HG03135 (cell line): ENCODE results near the gene GPRC5B.

ENCODE experiments used
- ATAC-seq: cut with Tn5 transposase; IDR thresholded peaks from one replicate; pipeline ENCODE4 v1.9.1; 2021; ENCODE audit warnings: mild to moderate bottlenecking, moderate library complexity; ENCODE audit not compliant: unreplicated experiment

The GPRC5B gene

DNA sequence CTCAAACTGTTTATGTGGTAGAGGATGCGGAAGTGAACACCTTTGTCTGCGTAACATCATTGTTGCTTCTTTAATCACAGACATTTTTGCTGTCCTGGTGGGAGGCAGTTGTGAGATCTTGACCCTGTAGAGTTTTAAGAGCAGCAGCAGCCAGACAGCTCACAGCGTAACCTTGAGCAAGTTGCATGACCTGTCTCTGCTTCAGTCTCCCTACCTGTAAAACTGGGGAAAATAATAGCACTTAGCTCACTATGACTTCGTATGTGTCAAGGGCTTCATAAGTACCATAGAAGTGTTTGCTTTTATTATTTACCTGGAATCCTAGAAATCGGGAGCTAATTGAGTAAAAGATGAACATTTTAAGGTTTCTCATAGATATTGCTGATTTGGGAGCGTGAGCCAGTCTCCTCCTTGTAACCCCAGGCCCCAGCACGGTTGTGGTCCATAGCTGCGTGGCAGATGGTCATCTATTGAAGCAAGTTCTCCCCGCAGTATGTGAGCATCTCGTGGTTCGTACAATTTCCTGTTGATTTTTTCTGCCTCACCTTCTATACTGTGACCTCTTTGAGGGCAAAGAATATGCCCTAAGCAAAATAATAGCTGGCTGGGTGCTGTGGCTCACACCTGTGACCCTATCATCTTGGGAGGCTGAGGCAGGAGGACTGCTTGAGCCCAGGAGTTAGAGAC is 34.4 kb downstream of the GPRC5B start:
- no peak for ATAC-seq

DNA sequence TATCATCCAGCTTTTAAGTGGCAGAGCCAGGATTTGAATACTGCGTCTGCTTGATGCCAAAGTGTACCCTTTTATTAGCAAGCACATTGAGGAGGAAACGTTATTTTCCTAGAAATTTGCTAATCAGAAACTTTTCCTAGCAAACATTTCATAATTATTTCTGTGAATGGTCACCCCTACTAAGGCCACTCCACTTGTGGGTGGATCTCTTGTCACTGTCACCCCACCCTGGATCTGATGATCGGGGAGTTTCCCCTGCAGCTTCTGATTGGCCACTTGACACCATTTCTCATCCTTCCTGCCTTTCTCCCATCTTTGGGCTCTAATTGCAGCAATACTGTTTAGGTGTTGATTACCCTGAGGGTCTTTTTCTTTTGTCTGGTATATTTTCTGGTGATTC is 35.9 kb downstream of the GPRC5B start:
- ATAC-seq: no peak

DNA sequence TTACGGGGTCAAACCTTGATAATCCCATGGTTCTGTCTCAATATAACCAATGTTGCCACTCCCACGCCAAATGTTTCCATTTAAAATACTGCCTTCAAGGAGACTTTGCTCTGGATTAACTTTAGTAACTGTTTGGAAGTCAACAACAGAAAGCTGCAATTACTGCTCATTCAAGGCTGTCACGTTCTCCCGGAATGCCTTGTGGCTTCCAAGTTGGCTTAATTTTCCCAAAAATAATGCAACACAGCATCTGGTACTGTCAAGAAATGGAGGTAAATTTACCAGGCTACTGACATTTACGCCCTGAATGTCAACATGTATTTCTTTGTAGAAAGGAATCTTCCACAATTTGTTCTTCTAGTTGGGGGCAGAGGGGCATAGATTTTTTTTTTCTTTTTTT is 38.2 kb downstream of the GPRC5B start:
- no peak for ATAC-seq

DNA sequence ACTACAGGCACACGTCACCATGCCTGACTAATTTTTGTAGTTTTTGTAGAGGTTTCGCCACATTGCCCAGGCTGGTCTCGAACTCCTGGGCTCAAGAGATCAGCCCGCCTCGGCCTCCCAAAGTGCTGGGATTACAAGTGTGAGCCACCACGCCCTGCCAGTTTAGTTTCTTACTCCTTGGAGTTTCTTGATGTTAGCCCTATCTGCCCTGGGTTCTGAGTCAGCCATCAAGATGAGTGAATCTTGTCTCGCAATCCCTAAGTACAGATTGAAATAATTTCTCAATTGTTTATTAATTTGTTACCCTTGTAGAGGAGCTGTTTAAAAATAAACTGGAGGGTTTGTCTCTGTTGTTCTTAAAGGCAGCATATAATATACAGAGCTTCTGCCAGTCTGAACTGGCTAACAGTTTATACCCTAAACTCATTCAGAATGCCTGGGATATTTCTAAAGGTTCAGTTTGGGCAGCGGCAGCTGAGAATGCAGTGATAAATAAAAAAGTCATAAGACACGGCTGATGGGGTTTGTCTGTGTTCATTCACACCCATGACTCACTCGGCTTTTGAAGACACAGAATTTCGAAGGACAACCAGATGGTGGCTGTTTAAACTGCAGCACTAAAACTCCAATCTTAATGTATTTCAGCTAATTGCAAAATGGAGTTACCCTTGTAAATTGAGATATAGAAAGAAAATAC is 39.6 kb downstream of the GPRC5B start:
- no peak for ATAC-seq

DNA sequence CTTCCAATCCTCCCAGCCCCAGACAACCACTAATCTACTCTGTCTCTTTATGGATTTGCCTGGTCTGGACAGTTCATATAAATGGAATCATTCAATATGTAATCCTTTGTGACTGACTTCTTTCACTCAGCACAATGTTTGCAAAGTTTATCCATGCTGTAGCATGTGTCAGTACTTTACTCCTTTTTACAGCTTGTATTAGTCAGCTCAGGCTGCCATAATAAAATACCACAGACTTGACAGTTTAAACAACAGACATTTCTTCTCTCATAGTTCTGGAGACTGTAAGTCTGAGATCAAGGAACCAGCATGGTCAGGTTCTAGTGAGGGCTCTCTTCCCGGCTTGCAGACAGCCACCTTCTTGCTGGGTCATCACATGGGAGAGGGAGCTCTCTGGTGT is 41.3 kb downstream of the GPRC5B start:
- ATAC-seq: no peak

DNA sequence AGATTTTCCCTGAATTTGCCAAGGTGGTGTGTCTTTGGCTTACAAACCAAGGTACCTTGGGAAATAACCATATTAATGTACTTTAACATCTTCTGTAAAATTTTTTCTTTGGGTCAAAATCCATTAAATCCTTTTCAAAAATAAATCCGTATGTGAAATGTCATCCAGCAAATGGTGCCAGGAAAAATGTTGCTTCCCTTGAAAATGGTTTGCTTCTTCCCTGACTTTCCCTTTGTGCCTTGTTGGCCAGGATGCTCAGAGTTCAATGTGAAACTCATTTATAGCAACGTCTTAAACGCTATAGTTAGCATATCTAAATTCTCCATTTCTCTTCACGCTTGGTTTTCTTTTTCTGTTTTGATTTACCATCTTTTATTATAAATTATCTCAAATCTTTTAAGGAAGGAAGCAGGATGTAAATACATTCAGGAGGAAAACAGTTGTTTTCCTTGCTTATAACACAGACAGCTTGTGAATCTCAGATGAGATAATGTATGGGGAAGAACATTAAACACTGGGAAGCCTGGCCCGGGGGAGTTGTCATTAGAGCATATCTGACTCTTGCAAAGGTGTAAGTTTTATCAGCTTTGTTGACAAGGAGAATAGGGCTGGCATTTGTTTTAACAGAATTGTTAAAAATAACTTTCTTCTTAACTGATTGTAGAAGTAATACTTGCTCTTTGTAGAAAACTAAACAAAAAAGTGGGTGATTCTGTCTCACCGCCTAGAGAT is 42.1 kb downstream of the GPRC5B start:
- ATAC-seq: no peak

DNA sequence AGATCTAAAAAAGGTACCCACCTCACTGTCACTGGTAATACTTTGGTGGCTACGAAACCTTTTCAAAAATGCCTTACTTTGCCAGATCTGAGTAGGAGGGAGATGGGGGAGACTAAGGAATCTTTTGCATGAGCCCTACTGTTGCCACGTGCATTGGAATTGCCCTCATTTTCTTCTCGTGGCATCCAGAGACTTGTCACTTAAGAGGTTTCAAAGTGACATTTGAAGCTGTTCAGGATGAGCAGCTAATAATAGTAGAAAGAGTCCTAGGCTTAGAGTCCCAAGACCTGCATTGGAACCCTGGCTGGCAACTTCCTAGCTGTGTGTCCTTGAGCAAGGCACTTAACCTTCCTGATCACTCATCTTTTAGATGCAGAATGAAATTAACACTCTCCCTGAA is 43.5 kb downstream of the GPRC5B start:
- ATAC-seq: no peak

DNA sequence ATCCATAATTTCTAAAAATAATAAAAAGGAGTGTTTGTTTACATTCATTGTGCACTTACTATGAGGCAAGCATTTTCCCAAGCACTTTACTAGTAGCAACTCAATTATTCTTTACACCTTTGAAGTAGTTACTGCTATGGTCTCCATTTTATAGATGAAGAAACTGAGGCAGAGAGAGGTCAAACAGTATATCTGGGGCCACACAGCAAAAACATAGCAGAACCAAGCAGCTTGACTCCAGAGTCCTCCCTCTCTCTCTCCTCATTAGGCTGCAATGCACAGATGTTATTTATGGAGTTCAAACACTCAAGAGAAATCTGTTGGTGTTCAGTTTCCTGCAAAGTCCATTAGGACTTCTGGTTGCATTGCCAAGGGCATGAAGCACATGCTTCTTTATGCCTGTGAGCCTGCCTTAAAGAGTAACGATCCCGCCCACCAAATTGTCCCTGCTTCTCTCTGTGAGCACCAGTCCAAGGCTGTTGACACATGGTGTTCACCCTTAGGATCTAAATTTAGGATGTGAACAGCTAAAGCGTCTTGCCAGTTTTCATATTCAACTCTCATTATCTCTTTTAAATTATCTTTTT is 44.0 kb downstream of the GPRC5B start:
- ATAC-seq: no peak

DNA sequence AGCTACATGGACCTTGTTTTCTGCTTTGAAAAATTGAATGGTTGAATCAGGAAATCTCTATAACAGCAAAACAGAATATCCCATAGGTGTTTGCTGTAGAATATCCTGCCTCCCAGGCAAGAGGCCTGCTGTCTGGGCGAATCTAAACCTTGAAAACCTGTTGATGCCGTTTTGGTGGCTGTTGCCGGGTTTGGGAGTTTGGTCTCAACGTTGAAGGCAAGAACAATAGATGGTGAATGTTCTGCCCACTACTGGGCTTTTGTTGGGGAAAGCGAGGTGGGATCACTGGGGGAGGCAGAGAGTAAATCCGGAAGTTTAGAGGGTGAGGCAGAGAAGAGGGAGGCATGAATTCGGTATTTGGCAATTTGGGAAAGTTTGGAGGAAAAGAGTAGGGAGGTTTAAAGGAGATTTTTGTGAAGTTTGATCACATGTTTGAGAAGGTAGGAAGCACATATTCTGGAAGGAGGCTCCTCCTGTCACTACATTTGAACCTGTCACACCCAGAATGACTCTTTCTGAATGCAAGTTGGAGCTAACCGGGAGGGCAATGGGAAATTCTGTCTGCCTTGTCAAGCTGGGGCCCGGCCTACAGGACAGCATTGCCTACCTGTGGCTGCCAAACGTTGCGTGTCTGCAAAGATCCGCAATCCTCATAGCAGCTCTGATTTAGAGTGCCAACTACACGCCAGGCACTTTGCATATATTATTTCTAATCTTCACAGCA is 46.5 kb downstream of the GPRC5B start:
- ATAC-seq: no peak

DNA sequence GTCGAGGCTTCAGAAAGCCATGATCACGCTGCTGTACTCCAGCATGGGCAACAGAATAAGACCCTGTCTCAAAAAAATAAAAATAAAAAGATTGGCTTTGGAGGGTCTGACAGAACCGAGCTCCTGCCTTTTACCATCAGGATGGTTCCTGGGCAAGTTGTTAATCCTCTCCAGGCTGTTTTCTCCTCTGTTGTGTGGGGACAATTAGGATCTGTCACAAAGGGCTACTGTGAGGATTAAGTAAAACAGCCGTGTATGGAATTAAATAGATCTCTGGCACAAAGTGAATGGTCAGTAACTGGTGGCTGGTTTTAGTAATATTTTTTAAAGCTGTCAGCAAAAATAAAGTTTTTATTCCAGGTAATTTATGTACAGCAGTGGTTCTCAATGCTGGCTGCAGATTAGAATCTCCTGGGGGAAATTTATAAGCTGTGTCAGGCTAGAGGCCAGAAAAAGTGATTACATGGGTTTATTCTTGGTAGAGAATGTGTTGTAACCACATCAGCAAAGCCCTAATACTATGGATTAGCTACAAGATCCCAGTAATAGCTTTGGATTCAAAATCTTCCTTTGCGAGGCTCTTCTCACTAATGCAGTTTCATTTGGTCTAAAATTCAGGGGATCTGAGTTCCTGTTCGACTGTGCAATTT is 47.2 kb downstream of the GPRC5B start:
- no peak for ATAC-seq

DNA sequence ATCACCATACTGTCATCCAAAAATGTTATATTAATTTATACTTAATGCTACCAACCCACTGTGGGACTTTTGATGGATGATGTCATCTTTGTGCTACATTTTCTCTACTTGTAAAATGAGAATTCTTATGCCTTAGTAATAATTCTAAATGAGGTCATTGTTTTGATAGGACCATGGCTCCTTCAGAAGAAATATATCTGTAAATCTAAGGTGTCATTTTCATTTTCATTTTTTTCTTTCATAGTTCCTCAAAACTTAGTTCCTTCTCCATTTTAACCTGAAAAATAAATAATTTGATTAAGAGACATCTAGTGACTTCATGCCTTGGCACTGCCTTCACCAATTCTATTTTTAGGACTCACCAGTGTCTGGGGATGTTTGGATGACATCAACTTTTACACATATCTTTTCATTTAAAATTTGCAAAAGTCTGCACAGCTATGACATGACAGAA is 48.7 kb downstream of the GPRC5B start:
- no peak for ATAC-seq

DNA sequence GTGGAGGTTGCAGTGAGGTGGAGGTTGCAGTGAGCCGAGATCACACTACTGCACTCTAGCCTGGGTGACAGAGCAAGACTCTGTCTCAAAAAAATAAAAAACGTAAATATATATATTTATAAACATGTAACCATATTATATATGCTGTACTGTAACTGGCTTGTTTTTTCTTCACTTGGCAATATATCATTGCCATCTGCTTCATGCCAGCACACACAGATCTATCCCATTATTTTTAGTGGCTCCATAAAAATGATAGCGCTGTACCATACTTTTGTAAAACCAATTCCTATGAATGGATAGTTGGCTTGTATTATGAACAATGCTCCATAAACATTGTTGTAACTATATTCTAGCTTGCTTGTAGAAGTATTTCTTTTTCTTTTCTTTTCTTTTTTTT is 49.5 kb downstream of the GPRC5B start:
- no peak for ATAC-seq

DNA sequence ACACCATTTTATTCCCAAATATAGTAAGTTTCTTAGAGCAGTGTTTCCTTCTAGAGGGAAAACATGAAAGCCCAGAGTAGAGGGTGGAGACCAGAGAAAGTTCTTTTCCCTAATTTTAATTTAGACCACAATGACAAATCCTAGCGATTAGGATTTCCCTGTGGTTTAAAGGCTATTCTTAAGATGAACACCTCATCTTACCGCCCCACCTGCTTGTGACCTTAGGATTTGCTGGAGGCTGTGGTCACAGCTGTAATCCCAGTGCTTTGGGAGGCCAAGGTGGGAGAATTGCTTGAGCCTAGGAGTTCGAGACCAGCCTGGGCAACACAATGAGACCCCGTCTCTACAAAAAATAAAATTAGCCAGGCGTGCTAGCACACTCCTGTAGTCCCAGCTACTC is 51.1 kb downstream of the GPRC5B start:
- ATAC-seq: no peak

DNA sequence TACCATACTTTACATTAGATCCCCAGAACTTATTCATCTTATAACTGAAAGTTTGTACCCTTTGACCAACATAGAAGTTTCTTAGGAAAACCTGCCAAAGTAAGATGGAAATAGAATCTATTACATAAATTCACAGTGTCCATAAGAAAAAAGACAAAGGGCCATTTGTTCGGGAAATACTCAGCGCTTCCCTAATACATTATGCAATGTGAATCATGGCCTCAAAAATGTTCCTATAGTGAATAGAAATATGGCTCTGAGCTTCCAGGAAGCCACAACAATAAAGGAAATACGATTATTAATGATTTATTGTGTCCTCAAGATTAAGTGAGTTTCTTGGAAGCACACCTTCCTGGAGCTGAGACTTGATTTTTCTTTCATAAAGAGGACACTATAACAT is 51.5 kb downstream of the GPRC5B start:
- no peak for ATAC-seq

DNA sequence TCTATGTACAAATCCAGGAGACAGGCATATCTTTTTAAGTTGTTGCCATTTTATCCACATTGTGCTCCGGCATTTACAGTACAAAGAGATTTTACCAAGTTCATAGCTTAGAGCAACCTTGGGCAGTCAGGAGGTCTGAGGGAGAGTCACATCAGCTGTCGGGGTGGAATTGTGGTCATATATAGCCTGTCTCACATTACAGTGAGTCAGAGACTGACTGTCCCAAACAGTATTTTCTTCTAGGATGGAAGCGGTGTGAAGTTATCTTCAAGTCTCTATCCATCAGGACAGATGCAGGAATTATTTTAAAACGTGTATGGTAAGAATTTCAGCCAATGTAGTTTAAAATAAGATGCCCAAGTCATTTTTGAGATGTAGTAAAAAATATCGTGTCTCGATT is 53.0 kb downstream of the GPRC5B start:
- no peak for ATAC-seq

DNA sequence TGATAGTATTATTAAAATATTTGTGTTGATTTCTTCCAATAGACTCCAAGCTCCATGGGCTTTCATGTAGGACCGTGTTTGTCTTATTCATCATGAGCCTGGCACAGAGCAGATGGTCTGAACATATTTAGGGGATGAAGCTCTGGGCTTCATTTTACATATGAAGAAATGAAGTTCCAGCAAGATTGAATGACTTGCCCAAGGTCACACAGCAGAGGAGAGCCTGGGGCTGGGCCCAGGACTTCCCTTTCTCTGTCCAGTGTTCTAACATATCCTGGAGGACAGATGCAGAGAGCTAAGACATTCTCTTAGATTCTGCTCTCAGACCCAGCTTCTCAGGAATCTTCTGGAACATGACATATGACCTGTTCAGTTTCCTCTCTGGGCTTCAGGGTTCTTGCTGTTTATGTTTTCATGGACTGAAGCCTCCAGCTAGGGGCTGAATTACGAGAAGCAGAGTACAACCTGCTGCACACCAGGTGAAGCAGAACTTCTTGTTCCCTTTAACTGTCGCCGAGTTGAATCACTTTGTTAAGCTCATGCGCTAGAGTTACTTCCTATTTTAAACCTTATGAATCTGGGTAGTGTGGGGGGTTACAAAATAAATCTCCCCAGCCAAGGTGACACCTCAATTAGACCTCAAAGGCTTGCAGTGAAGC is 53.6 kb downstream of the GPRC5B start:
- no peak for ATAC-seq

DNA sequence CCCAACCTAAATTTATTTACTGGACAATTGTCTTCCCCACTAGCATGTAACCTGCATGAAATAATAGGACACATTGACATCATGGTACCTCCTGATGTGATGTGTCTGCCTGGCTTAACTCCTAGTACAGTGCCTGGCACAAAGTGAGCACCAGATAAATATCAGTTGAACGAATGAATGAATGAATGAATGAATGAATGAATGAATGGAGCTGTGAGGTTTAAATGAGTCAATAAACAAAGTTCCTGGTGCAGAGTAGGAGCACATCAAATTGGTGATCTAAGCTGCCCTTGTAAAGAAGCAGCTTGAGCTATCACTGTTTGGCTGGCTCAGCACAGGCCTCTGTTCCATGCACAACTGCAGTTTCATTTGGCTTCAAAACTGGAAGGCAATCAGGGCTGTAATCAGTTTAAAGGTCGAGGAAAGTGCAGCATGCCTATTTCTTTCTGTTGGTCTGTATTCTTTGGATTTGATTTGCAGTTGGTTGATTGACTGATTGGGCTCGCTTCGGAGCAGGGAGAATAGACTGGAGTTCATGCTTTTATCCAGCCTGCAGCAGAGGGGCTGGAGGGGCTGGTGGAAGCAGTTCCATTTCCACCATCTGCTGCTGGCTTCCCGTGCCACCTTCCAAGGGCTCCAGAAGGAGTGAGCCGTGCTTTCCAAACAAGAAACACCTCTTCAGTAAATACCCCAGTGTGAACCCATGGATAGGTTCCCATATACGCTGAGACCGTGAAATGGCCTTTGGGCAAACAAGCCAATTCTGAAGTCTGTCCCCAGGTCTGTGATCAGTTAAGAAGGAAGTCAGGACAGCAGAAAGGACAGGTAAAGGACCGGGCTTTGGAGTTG is 54.6 kb downstream of the GPRC5B start:
- no peak for ATAC-seq

DNA sequence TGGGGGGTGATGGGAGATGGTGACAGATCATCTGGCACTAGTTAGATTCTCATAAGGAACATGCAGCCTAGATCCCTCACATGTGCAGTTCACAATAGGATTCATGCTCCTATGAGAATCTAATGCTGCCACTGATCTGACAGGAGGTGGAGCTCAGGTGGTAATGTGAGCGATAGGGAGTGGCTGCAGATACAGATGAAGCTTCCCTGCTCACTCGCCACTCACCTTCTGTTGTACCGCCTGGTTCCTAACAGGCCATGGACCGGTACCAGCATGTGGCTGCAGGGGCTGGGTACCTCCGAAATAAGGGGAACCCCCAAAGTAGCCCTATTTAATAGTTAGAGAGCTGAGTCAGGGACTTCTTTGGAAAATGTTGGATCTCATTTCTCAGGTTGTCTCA is 60.4 kb downstream of the GPRC5B start:
- no peak for ATAC-seq

DNA sequence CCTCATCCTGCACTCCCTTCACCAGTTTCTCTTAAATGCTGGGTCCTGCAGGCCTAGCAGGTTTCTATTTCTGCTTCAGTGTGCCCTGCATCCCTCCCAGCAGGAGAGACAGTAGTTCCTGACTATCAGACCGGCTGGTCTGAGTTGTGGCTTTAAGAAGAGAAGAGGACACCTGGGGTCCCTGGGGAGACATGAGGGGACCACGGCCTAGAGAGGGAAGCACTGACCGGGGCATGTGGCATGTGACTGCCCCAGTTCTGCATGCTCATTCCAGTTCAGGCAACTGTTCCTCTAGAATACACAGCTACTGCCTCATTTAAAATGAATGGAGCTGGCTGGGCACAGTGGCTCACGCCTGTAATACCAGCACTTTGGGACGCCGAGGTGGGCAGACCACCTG is 61.3 kb downstream of the GPRC5B start:
- ATAC-seq: no peak
